GM23338 (cell line): ENCODE measurements around the gene ITFG1. TPM values are rescaled to one million over a fixed set of nuclear protein-coding genes. Genes with fewer than 3 reads are reported as not detected.
A peak's percentile ranks its signal among the peaks of the same experiment; 100 is the strongest.

Source experiments
- ATAC-seq: fragments of 200-7000 bp; cut with Tn5 transposase; 3 replicates; pipeline ENCODE4 v1.9.1; 2020
- DNase-seq: peaks from one replicate; pipeline ENCODE4 v3.0.0-alpha.2; 2015; ENCODE audit warnings: low spot score
- H2AFZ ChIP-seq: fragments of 200-600 bp; sonication (generic); 2 replicates; pipeline ENCODE4 v1.8.0; 2016; ENCODE audit warnings: antibody characterized with exemption, mild to moderate bottlenecking, moderate library complexity
- H3F3A ChIP-seq: fragments of 200-600 bp; sonication (generic); replicated peaks from 2 replicates; pipeline ENCODE4 v1.8.0; 2017; ENCODE audit warnings: antibody characterized with exemption, mixed run types, low read depth
- H3K27ac ChIP-seq: fragments of 200-600 bp; sonication (generic); 2 replicates; pipeline ENCODE4 v1.6.1; 2016; ENCODE audit warnings: low read depth
- H3K27me3 ChIP-seq: fragments of 200-600 bp; sonication (generic); 2 replicates; pipeline ENCODE4 v1.8.0; 2016; ENCODE audit warnings: mild to moderate bottlenecking, mixed run types, moderate library complexity; ENCODE audit not compliant: insufficient read depth
- H3K36me3 ChIP-seq: fragments of 200-600 bp; sonication (generic); 2 replicates; pipeline ENCODE4 v1.8.0; 2016; ENCODE audit warnings: mild to moderate bottlenecking; ENCODE audit not compliant: insufficient read depth
- H3K4me1 ChIP-seq: fragments of 200-600 bp; sonication (generic); 2 replicates; pipeline ENCODE4 v1.8.0; 2016; ENCODE audit warnings: mild to moderate bottlenecking, moderate library complexity; ENCODE audit not compliant: insufficient read depth
- H3K4me2 ChIP-seq: fragments of 200-600 bp; sonication (generic); 2 replicates; pipeline ENCODE4 v1.7.1; 2017; ENCODE audit warnings: mixed run types
- H3K4me3 ChIP-seq: fragments of 200-600 bp; sonication (generic); 2 replicates; pipeline ENCODE4 v1.6.1; 2016; ENCODE audit warnings: mixed run types
- H3K79me2 ChIP-seq: fragments of 200-600 bp; sonication (generic); replicated peaks from 2 replicates; pipeline ENCODE4 v1.8.0; 2017; ENCODE audit warnings: mild to moderate bottlenecking; ENCODE audit not compliant: insufficient read depth
- H3K9me2 ChIP-seq: fragments of 200-600 bp; sonication (generic); 2 replicates; pipeline ENCODE4 v1.8.0; 2017; ENCODE audit not compliant: insufficient read depth
- H4K20me1 ChIP-seq: fragments of 200-600 bp; sonication (generic); replicated peaks from 2 replicates; pipeline ENCODE4 v1.8.0; 2017; ENCODE audit warnings: mild to moderate bottlenecking; ENCODE audit not compliant: insufficient read depth
- H3K27ac Mint-ChIP-seq: 2 replicates; pipeline ENCODE4 v1.8.0; 2020; ENCODE audit warnings: inconsistent platforms, mild to moderate bottlenecking, moderate library complexity, mixed read lengths
- H3K27me3 Mint-ChIP-seq: 3 replicates; pipeline ENCODE4 v1.8.0; 2022; ENCODE audit warnings: low read depth, mild to moderate bottlenecking, moderate library complexity, mixed read lengths, inconsistent platforms; ENCODE audit not compliant: insufficient read depth, poor library complexity
- H3K36me3 Mint-ChIP-seq: 3 replicates; pipeline ENCODE4 v1.8.0; 2021; ENCODE audit warnings: low read depth, mild to moderate bottlenecking, inconsistent platforms, moderate library complexity, mixed read lengths
- H3K4me1 Mint-ChIP-seq: 3 replicates; pipeline ENCODE4 v1.8.0; 2020; ENCODE audit warnings: mild to moderate bottlenecking, inconsistent platforms, mixed read lengths
- H3K4me3 Mint-ChIP-seq: 3 replicates; pipeline ENCODE4 v1.8.0; 2021; ENCODE audit warnings: moderate library complexity, mild to moderate bottlenecking, inconsistent platforms, mixed read lengths
- H3K9me3 Mint-ChIP-seq: 3 replicates; pipeline ENCODE4 v1.8.0; 2020; ENCODE audit warnings: moderate library complexity, mild to moderate bottlenecking, inconsistent platforms, mixed read lengths
- CREB1 ChIP-seq: fragments of 250-450 bp; sonication (Bioruptor Pico); IDR thresholded peaks from 2 replicates; pipeline ENCODE4 v1.5.0; 2020; ENCODE audit warnings: low read depth, mild to moderate bottlenecking, moderate library complexity
- CTCF ChIP-seq, 2 experiments: fragments of 200-600 bp in 1 of 2; sonication (generic) in 1 of 2; conservative IDR thresholded peaks; 2 replicates each; pipeline versions ENCODE4 v1.5.1 to v1.6.1; 2016 to 2017; ENCODE audit warnings: antibody characterized with exemption in 2 of 2, low read depth in 2 of 2, mild to moderate bottlenecking in 2 of 2, moderate library complexity in 1 of 2
- ETS1 ChIP-seq: IDR thresholded peaks from 2 replicates; pipeline ENCODE4 v1.6.1; 2016; ENCODE audit warnings: antibody characterized with exemption
- EZH2 ChIP-seq: fragments of 200-600 bp; sonication (generic); IDR thresholded peaks from one replicate; pipeline ENCODE4 v1.8.0; 2017; ENCODE audit warnings: antibody characterized with exemption, mild to moderate bottlenecking, low read depth; ENCODE audit not compliant: unreplicated experiment
- JUNB ChIP-seq: IDR thresholded peaks from one replicate; pipeline ENCODE4 v1.6.1; 2016; ENCODE audit warnings: antibody characterized with exemption; ENCODE audit not compliant: unreplicated experiment
- POLR2AphosphoS5 ChIP-seq: IDR thresholded peaks from 2 replicates; pipeline ENCODE4 v1.6.1; 2016; ENCODE audit warnings: antibody characterized with exemption, low read depth
- REST ChIP-seq: IDR thresholded peaks from one replicate; pipeline ENCODE4 v1.6.1; 2018; ENCODE audit warnings: antibody characterized with exemption; ENCODE audit not compliant: unreplicated experiment
- STAT1 ChIP-seq: IDR thresholded peaks from one replicate; pipeline ENCODE4 v1.6.1; 2016; ENCODE audit warnings: antibody characterized with exemption; ENCODE audit not compliant: unreplicated experiment
- ZNF331 ChIP-seq: fragments of 250-450 bp; sonication (Bioruptor Pico); IDR thresholded peaks from 2 replicates; pipeline ENCODE4 v1.5.0; 2020; ENCODE audit warnings: low read depth, mild to moderate bottlenecking, moderate library complexity
- polyA plus RNA-seq: library from polyadenylated mRNA; unstranded; fragments of >200 nt; fragmentation: Nextera tagmentation; extraction: Ambion mirVana; gene quantifications from 2 replicates; pipeline ENCODE4 v1.2.1, GENCODE V29; 2016
- total RNA-seq: library from RNA; depleted of rRNA; stranded (reverse); fragments of >200 nt; shearing (Covaris generic); gene quantifications from 2 replicates; pipeline ENCODE4 v1.2.3, GENCODE V29; 2014

The ITFG1 gene
- total and polyA plus RNA-seq, 2 experiments from 2014 or later: 18.5 to 26.9 TPM

GRCh38 chr16:47424846-47425245, 36.0 kb downstream of the ITFG1 start:
- H3K27ac Mint-ChIP-seq: no peak overlapping the region
- H3K27ac ChIP-seq: no peak overlapping the region
- DNase-seq: peak; percentile 64
- H4K20me1 ChIP-seq: 0 out of 2 replicates have a peak, but pooled peaks cover 3% of the 10 kb centered on the region
- no peak overlapping the region for H3K4me2 ChIP-seq
- no peaks in the 10 kb centered on the region for H3K9me2 ChIP-seq
- H3K4me3 Mint-ChIP-seq: no peak overlapping the region
- TF ChIP-seq CTCF (conservative IDR thresholded peaks at IDR 0.05; ENCODE audit: low read depth in 2 of 2): peak; percentile 12 to 21; a peak in 1 of 4 replicates
- TF ChIP-seq EZH2: no peak
- TF ChIP-seq JUNB: no peak
- no peaks in the 10 kb centered on the region for H3K9me3 Mint-ChIP-seq
- H3K27me3 ChIP-seq: no peaks in the 10 kb centered on the region
- peaks cover 1% of the 10 kb centered on the region for H3K27me3 Mint-ChIP-seq
- H3K36me3 Mint-ChIP-seq: peaks cover 31% of the 10 kb centered on the region
- no peaks in the 10 kb centered on the region for H3F3A ChIP-seq
- H3K79me2 ChIP-seq: no peaks in the 10 kb centered on the region
- no peak overlapping the region for H3K4me3 ChIP-seq
- peaks cover 7% of the 10 kb centered on the region; the same call in 2 of the 3 replicates for H3K4me1 Mint-ChIP-seq
- no peaks in the 10 kb centered on the region for H3K4me1 ChIP-seq
- no peak overlapping the region for H2AFZ ChIP-seq
- H3K36me3 ChIP-seq: peaks cover 13% of the 10 kb centered on the region; the same call in 1 of the 2 replicates
- ATAC-seq: peak; percentile 99

- no peaks in the 10 kb centered on the region; the same call in 2 of the 3 replicates for H3K9me3 Mint-ChIP-seq
- DNase-seq (no peak), ATAC-seq (no peak)
- H3K4me2 ChIP-seq: no peak overlapping the region
- no peaks in the 10 kb centered on the region; the same call in 2 of the 3 replicates for H3K36me3 Mint-ChIP-seq
- no peak overlapping the region for H3K4me3 ChIP-seq
- H4K20me1 ChIP-seq: no peaks in the 10 kb centered on the region; the same call in 1 of the 2 replicates
- H3K4me3 Mint-ChIP-seq: no peak overlapping the region
- H3K27ac ChIP-seq: no peak overlapping the region
- H3K9me2 ChIP-seq: no peaks in the 10 kb centered on the region
- H3K79me2 ChIP-seq: no peaks in the 10 kb centered on the region
- H3K27me3 ChIP-seq: no peaks in the 10 kb centered on the region
- H3F3A ChIP-seq: no peaks in the 10 kb centered on the region
- H3K4me1 ChIP-seq: no peaks in the 10 kb centered on the region
- no peak overlapping the region for H3K27ac Mint-ChIP-seq
- no peaks in the 10 kb centered on the region for H3K27me3 Mint-ChIP-seq
- H3K36me3 ChIP-seq: no peaks in the 10 kb centered on the region
- no peak overlapping the region for H2AFZ ChIP-seq
- no peaks in the 10 kb centered on the region for H3K4me1 Mint-ChIP-seq
- TF ChIP-seq REST (no peak), POLR2AphosphoS5 (no peak), CREB1 (CRISPR knock-in tag) (no peak), JUNB (no peak), ZNF331 (CRISPR knock-in tag) (no peak), EZH2 (no peak), ETS1 (no peak), STAT1 (no peak), CTCF (conservative IDR thresholded peaks at IDR 0.05; ENCODE audit: low read depth in 2 of 2) (no peak)
Observed at GRCh38 chr16:47416869-47417268, 44.0 kb downstream of the ITFG1 start.
